CD14-positive monocyte (primary cell): ENCODE results near the gene DHCR24. TPM values are rescaled to one million over a fixed set of nuclear protein-coding genes. Genes with fewer than 3 reads are reported as not detected.

Source experiments
- DNase-seq, 3 donors: peaks; one replicate each; pipeline ENCODE4 v3.0.0-alpha.2; 2011 to 2022
- H2AFZ ChIP-seq: 2 replicates; pipeline ENCODE4 v1.6.0; 2012; ENCODE audit warnings: mild to moderate bottlenecking, low read depth, low read length, inconsistent platforms; ENCODE audit not compliant: insufficient read depth, poor library complexity, severe bottlenecking
- H3K27ac ChIP-seq, 2 donors: 1 replicate in 1 of 2; 2 replicates in 1 of 2; pipeline ENCODE4 v1.5.1; 2012 to 2013; ENCODE audit warnings: low read length in 2 of 2, control low read depth in 1 of 2, inconsistent platforms in 1 of 2, low read depth in 1 of 2, mild to moderate bottlenecking in 1 of 2
- H3K27me3 ChIP-seq, 2 donors: one replicate each; pipeline versions ENCODE4 v1.6.0 to v1.6.1; 2011 to 2013; ENCODE audit warnings: low read length in 2 of 2; ENCODE audit not compliant: control insufficient read depth in 2 of 2, insufficient read depth in 2 of 2
- H3K36me3 ChIP-seq, 2 donors: replicated peaks in 1 of 2; 1 replicate in 1 of 2; 2 replicates in 1 of 2; pipeline versions ENCODE4 v1.5.1 to v1.6.1; 2012 to 2013; ENCODE audit warnings: low read length in 2 of 2, control low read depth in 1 of 2, inconsistent platforms in 1 of 2, mild to moderate bottlenecking in 1 of 2; ENCODE audit not compliant: insufficient read depth in 2 of 2, control insufficient read depth in 1 of 2
- H3K4me1 ChIP-seq, 2 donors: 1 replicate in 1 of 2; 2 replicates in 1 of 2; pipeline versions ENCODE4 v1.5.1 to v1.6.1; 2012 to 2013; ENCODE audit warnings: low read length in 2 of 2, control low read depth in 1 of 2, inconsistent platforms in 1 of 2, mild to moderate bottlenecking in 1 of 2, moderate library complexity in 1 of 2; ENCODE audit not compliant: insufficient read depth in 2 of 2, control insufficient read depth in 1 of 2
- H3K4me2 ChIP-seq: replicated peaks from 2 replicates; pipeline ENCODE3; 2012; ENCODE audit warnings: low read length, moderate library complexity, mild to moderate bottlenecking; ENCODE audit not compliant: poor library complexity, severe bottlenecking; ENCODE audit errors: extremely low read depth
- H3K4me3 ChIP-seq, 3 experiments: fragments of 200-600 bp in 1 of 3; sonication (generic) in 1 of 3; replicated peaks in 1 of 3; 1 replicate in 2 of 3; 2 replicates in 1 of 3; pipeline ENCODE4 v1.5.1; 2011 to 2013; ENCODE audit warnings: low read length in 3 of 3, mild to moderate bottlenecking in 3 of 3, control low read depth in 2 of 3, low read depth in 2 of 3, inconsistent platforms in 1 of 3, moderate library complexity in 1 of 3
- H3K79me2 ChIP-seq: 2 replicates; pipeline ENCODE4 v1.6.0; 2012; ENCODE audit warnings: mild to moderate bottlenecking, control low read depth, inconsistent platforms, low read length, moderate library complexity; ENCODE audit not compliant: insufficient read depth
- H3K9ac ChIP-seq: 2 replicates; pipeline ENCODE4 v1.6.0; 2017; ENCODE audit warnings: low read length, mild to moderate bottlenecking; ENCODE audit not compliant: insufficient read depth, poor library complexity, severe bottlenecking
- H3K9me3 ChIP-seq, 2 donors: replicated peaks in 1 of 2; 1 replicate in 1 of 2; 2 replicates in 1 of 2; pipeline versions ENCODE4 v1.5.1 to v1.6.1; 2012 to 2013; ENCODE audit warnings: low read length in 2 of 2, control low read depth in 1 of 2; ENCODE audit not compliant: control insufficient read depth in 1 of 2, insufficient read depth in 1 of 2
- H4K20me1 ChIP-seq: 2 replicates; pipeline ENCODE4 v1.6.0; 2012; ENCODE audit warnings: mild to moderate bottlenecking, low read length, control low read depth, moderate library complexity; ENCODE audit not compliant: insufficient read depth
- H3K27ac Mint-ChIP-seq, 7 donors: one replicate each; pipeline ENCODE4 v1.8.0; 2020; ENCODE audit warnings: mild to moderate bottlenecking in 7 of 7, mixed read lengths in 7 of 7, moderate library complexity in 6 of 7, inconsistent platforms in 2 of 7
- H3K27me3 Mint-ChIP-seq, 3 donors: one replicate each; pipeline ENCODE4 v1.8.0; 2021 to 2022; ENCODE audit warnings: low read depth in 3 of 3, mild to moderate bottlenecking in 3 of 3, mixed read lengths in 3 of 3, moderate library complexity in 3 of 3, inconsistent platforms in 1 of 3
- H3K36me3 Mint-ChIP-seq, 2 donors: one replicate each; pipeline ENCODE4 v1.8.0; 2020; ENCODE audit warnings: mixed read lengths in 2 of 2, inconsistent platforms in 1 of 2, mild to moderate bottlenecking in 1 of 2
- H3K4me1 Mint-ChIP-seq: one replicate; pipeline ENCODE4 v1.8.0; 2020; ENCODE audit warnings: mild to moderate bottlenecking, mixed read lengths
- H3K4me3 Mint-ChIP-seq, 2 donors: one replicate each; pipeline ENCODE4 v1.8.0; 2020; ENCODE audit warnings: mild to moderate bottlenecking in 2 of 2, mixed read lengths in 2 of 2, moderate library complexity in 1 of 2
- H3K9me3 Mint-ChIP-seq, 7 donors: one replicate each; pipeline ENCODE4 v1.8.0; 2020 to 2022; ENCODE audit warnings: mixed read lengths in 7 of 7, mild to moderate bottlenecking in 6 of 7, moderate library complexity in 6 of 7, inconsistent platforms in 2 of 7
- WGBS: methylation state at CpG from one replicate; pipeline ENCODE4 v1.1.5; 2013; ENCODE audit warnings: missing lambda C conversion rate; ENCODE audit not compliant: insufficient coverage; 5-methylcytosine and 5-hydroxymethylcytosine counted together
- intact Hi-C, 2 donors: fragments of 100-400 bp; cut with micrococcal nuclease; formaldehyde crosslinking; loops; one replicate each; pipeline versions ENCODE4 v1.15.0 to v1.15.1; 2023
- polyA plus RNA-seq, 3 donors: library from polyadenylated mRNA; depleted of rRNA in 1 of 3; unstranded in 2 of 3; stranded (reverse) in 1 of 3; fragments of 300-500 nt in 2 of 3; fragments of >200 nt in 1 of 3; fragmentation: Illumina TruSeq in 2 of 3; gene quantifications; 1 replicate in 2 of 3; 2 replicates in 1 of 3; pipeline ENCODE4 v1.2.3, GENCODE V29; 2012 to 2021
- TF ChIP-seq, protein P1 (sequence below): fragments of 200-600 bp; IDR thresholded peaks from one replicate; pipeline ENCODE4 v1.8.0; 2022; ENCODE audit warnings: antibody characterized with exemption, mild to moderate bottlenecking

DHCR24 gene
- polyA plus RNA-seq, 3 donors: 0.48 to 3.5 (median 3.0) TPM

DNA sequence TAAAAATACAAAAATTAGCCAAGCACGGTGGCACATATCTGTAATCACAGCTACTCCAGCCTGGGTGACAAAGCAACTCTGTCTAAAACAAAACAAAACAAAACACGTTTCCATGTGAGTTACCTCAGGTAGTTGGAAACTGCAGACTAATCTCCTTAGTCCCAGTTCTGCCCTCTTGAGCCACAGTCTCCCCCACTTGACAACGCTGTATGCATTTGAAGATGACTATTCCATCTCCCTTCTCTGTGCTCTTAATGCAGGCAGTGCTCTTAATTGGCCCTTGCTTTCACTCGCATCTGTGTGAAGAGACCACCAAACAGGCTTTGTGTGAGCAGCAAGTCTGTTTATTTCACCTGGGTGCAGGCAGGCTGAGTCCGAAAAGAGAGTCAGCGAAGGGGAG lies 19.6 kb upstream of the DHCR24 start:
- Histone ChIP-seq H2AFZ (no peak overlapping the region), H3K9me3 (no peaks in the 10 kb centered on the region), H3K27me3 (no peaks in the 10 kb centered on the region), H3K79me2 (no peaks in the 10 kb centered on the region), H3K4me2 (no peak overlapping the region), H4K20me1 (no peaks in the 10 kb centered on the region), H3K36me3 (no peaks in the 10 kb centered on the region), H3K9ac (no peak overlapping the region), H3K4me3 (no peak overlapping the region), H3K4me1 (no peaks in the 10 kb centered on the region), H3K27ac (no peak overlapping the region)
- WGBS: 98% methylated on average over 6 of the region's 6 CpGs
- Mint-ChIP-seq H3K9me3 (peaks cover 0 to 2% (median 0%) of the 10 kb centered on the region in 7 donors), H3K36me3 (no peaks in the 10 kb centered on the region), H3K27ac (no peak overlapping the region), H3K27me3 (peaks cover 2 to 10% (median 8%) of the 10 kb centered on the region in 3 donors), H3K4me3 (no peak overlapping the region), H3K4me1 (no peaks in the 10 kb centered on the region)
- intact Hi-C loops: no loop called here
- no peak for DNase-seq
- TF ChIP-seq, protein P1, sequence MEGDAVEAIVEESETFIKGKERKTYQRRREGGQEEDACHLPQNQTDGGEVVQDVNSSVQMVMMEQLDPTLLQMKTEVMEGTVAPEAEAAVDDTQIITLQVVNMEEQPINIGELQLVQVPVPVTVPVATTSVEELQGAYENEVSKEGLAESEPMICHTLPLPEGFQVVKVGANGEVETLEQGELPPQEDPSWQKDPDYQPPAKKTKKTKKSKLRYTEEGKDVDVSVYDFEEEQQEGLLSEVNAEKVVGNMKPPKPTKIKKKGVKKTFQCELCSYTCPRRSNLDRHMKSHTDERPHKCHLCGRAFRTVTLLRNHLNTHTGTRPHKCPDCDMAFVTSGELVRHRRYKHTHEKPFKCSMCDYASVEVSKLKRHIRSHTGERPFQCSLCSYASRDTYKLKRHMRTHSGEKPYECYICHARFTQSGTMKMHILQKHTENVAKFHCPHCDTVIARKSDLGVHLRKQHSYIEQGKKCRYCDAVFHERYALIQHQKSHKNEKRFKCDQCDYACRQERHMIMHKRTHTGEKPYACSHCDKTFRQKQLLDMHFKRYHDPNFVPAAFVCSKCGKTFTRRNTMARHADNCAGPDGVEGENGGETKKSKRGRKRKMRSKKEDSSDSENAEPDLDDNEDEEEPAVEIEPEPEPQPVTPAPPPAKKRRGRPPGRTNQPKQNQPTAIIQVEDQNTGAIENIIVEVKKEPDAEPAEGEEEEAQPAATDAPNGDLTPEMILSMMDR: no peak

DNA sequence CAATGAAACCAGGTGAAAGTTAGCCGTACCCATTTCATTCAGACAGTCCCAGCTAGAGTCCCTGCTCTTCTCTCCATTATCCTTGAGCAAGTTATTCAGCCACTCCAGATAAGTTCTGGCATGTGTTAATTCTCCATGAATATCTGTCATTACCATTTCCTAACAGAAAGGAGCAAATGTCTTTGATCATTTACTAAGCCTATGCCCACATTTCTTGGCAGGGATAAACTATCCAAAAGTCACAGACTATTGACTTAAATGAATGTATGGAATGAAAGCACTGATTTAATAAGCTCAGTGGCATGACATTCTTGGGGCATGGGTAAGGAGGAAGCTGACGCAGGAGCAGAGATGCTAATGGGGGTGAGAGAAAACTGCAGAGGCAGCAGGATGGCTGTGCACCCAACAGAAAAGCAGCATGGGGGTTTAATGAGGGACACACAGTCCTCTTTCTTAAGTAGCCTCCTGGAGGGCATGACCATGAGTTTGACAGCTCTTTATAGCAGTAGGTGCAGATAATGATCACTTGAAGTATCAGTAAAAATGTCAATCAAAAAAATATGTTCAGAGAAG lies 17.6 kb upstream of the DHCR24 start:
- Mint-ChIP-seq H3K9me3 (peaks cover 0 to 2% (median 0%) of the 10 kb centered on the region in 7 donors), H3K27ac (no peak overlapping the region), H3K4me3 (no peak overlapping the region), H3K4me1 (no peaks in the 10 kb centered on the region), H3K27me3 (peaks cover 0 to 10% (median 8%) of the 10 kb centered on the region in 3 donors), H3K36me3 (no peaks in the 10 kb centered on the region)
- H3K27ac ChIP-seq: no peak overlapping the region
- no peak for DNase-seq
- TF ChIP-seq, protein P1: no peak
- no peaks in the 10 kb centered on the region for H3K79me2 ChIP-seq
- H2AFZ ChIP-seq: no peak overlapping the region
- H3K4me2 ChIP-seq: no peak overlapping the region
- H3K4me1 ChIP-seq: no peaks in the 10 kb centered on the region
- no peaks in the 10 kb centered on the region for H4K20me1 ChIP-seq
- intact Hi-C loops: no loop called here
- no peak overlapping the region for H3K4me3 ChIP-seq
- WGBS: 75% methylated on average over 2 of the region's 2 CpGs
- H3K27me3 ChIP-seq: no peaks in the 10 kb centered on the region
- H3K9ac ChIP-seq: no peak overlapping the region
- no peaks in the 10 kb centered on the region for H3K9me3 ChIP-seq
- no peaks in the 10 kb centered on the region for H3K36me3 ChIP-seq
